HG03108 (cell line): Measurements from ENCODE around the gene MAPRE3.
A peak's percentile ranks its signal among the peaks of the same experiment; 100 is the strongest.
"Not testable (repeated sequence)": the region's sequence is repeated elsewhere in the genome, so short reads cannot be mapped to it uniquely, and the experiment has no call there.

Experiments used
- ATAC-seq: cut with Tn5 transposase; IDR thresholded peaks from one replicate; pipeline ENCODE4 v1.9.1; 2021; ENCODE audit warnings: moderate library complexity; ENCODE audit not compliant: unreplicated experiment

Gene MAPRE3

DNA sequence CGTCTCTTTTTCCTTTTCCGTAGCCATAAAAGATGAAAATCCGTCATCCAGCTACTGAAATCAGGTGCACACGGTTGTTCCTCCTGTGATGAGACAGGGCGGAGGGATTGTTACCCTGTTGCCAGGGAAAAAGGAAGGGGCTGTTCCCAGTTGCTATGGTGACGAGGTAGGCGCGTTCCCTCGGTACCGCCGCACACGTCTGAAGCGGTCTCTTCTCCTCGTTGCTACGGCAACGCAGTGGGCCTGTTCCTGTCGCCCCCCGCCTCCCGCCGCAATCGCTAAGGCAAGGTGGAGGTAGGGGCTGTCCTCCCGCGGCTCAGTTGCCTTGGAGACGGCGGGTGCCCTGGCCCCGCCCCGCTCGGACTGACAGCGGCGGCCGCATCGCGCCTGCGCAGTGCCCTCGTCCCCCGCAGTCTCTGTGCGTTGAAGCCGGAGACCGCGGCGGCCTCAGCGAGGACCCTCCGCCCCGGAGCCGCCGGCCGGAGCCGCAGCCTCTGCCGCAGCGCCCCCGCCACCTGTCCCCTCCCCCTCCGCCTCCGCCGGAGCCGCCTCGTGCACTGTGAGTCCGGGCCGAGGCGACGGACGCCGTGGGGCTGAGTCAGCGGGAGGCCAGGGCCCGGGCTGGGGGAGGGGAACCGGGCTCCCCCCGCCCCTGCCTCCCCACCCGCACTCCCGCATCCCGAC lies at the start of gene MAPRE3:
MAPRE3 (plus strand) TSS at position 394 of the 684 bp plus-strand sequence. CDS start 51,582 bp downstream, outside the sequence.
- ATAC-seq = peak; percentile 75

- ATAC-seq = no peak
These were observed 49.1 kb upstream of the MAPRE3 start for GRCh38 chr2:26921323-26921722.

- ATAC-seq = peak; percentile 61
These were observed 47.8 kb upstream of the MAPRE3 start for GRCh38 chr2:26922405-26923188.

GRCh38 chr2:26923189-26923466 lies 47.3 kb upstream of the MAPRE3 start:
- not testable (repeated sequence) for ATAC-seq

DNA sequence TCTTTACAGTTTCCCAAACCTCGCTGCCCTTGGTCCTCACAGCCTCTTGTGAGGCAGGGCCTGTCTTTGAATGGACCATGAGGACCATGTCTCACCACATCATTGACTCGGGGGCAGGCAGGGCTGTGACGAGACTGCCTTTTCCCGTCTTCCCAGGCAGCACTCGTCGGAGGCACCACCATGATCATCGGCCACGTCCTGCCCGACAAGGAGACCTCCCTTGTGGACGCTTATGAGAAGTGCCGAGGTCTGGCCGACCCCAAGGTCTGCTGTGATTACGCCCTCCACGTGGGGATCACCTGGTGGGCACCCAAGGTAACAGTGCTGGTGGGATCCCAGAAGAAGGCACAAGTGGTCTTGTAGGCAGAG lies 45.7 kb upstream of the MAPRE3 start:
- no peak for ATAC-seq

- ATAC-seq = no peak
These were observed 45.2 kb upstream of the MAPRE3 start for GRCh38 chr2:26925100-26925791.

DNA sequence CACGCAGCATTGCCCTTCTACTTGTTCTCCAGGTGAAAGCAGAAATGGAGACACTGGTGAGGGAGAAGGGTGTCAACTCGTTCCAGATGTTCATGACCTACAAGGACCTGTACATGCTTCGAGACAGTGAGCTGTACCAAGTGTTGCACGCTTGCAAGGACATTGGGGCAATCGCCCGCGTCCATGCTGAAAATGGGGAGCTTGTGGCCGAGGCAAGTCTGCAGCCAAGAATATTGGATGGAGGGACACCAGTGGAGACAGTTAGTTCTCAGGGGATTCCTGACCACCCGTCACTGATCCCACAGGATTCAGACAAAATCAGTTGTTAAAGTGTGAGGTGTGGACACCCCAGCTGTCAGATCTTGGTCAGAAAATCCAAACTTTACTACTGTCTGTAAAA lies 43.2 kb upstream of the MAPRE3 start:
- no peak for ATAC-seq

DNA sequence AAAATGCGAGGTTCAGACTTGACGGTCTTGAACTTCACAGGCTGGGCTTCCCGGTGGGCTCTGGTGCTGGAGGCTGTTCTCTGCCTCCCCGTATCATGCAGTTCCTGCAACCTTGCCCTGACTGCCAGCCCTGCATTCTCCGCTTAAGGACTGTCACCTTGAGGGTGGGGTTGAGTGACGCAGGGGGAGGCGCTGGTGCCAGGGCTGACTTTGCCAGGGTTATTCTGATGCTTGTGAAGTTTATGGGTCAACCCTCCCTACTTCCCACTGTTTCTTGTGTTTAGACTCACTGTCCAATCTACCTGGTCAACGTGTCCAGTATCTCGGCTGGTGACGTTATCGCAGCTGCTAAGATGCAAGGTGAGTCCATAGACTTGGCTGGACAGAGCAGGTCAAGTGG lies 37.5 kb upstream of the MAPRE3 start:
- no peak for ATAC-seq

DNA sequence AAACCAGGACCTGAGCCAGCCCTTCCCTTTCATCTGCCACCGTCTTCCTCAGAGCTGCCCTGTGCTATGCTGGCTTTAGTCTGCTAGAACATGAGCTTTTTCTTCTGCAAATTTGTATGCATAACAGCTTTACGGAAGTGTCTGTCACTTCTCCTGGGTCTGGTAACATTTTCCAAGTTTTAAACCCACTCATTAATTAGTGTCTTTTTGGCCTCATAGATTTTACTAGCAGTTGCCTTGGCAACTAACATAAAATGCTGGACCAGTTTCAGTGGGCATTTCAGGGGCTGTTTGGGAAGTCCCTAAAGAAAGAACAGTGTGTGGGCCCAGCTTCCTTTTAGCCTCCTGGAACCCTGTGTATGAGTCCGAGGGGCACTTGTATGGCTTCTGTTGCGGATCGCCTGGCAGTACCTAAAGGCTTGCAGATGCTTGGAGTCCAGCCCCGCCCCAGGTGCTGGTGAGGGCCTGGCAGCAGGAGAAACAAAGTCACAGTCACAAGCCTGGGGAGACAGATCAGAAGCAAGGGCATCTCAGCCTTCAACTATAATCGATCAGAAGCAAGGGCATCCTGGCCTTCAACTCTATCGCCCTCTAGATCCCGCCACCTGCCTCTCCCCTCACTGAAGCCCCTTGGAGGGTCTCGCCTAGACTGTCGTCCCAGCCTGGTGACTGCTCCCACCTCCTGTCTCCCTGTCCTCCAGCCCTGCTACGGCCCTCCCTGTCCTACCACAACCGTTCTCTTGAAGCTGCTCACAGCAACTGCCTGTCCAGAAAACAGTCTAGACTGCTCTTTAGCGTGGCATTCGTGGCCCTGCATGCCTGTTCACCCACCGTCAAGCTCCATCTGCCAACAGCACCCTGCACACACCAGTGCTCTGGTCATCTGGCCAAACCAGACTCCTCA lies 36.8 kb upstream of the MAPRE3 start:
- no peak for ATAC-seq

DNA sequence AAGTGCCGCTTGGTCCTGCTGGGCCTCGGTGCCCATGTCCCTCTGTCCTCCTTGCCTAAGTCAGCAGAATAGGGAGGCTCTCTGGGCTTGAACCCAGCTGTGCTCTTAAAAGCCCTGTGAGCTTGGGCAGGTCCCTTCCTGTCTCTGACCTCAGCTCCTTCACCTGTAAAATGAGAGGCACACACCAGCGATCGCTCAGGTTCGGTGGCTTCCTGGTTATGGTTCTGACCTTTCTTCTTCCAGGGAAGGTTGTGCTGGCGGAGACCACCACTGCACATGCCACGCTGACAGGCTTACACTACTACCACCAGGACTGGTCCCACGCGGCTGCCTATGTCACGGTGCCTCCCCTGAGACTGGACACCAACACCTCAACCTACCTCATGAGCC lies 36.1 kb upstream of the MAPRE3 start:
- ATAC-seq = no peak

DNA sequence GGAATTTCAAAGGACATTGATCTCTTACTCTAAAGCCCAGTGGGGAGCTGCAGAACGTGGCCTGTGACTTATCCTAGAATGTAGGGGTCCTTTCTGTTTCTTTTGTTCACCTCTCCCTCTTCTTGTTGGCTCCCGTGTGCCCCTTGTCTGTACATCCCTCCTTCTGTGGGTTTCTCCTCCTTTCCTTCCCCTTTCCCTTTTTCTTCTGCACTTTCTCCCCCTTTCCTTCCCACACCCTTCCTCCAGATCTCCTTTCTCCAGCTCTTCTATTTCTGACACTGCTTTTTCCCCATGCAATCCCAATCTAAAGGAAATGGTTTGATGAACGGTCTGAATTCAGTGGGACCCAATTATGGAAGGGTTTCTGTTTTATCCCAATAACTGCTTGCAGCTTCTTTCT lies 35.5 kb upstream of the MAPRE3 start:
- no peak for ATAC-seq

DNA sequence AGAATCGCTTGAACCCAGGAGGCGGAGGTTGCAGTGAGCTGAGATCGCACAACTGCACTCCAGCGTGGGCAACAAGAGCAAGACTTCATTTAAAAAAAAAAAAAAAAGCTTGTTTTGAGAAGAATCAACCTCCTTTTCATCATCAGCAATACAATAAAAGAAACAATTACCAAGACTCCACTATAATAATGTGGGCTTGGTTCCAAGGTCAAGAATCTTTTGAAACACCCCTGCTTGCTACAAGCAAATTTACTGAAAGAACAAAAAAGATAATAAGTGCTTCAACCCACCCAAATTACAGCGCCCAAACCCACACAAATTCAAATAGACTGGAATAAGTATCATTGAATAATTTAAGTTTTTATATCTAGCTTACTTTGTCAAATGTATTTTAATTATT lies 33.6 kb upstream of the MAPRE3 start:
- no peak for ATAC-seq

DNA sequence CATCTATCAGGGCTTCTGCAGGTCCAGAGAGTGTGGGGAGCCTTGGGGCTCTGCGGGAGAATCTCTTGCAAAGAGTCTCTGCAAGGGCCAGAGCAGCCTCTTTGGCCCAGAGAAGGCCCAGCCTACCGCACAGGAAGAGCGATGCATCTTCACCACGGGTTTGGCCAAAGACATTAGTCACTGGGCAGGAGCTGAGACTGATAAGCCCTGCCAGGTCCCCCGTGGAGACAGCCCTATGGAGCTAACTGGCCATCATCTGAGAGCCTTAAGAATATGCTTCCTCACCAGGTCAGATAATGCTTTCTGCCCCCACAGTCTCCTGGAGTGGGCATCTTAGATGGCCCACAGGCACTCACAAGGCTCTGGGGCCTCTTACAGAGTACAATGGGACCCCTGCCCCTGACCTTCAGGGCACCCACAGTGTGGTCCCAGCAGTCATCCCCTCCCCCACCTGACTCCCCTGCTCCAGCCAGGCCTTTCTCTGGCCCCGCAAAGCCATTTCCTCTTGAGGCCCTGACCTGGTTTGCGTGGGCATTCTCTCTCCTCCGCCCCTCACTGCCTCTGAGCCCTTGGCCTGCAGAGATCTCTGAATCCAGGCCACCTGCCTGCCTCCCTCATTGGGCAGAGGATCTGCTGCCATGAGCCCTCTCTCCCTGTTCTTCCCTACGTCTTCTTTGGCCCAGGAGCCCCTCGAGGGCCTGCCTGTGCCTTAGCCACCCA lies 31.9 kb upstream of the MAPRE3 start:
- ATAC-seq = no peak

DNA sequence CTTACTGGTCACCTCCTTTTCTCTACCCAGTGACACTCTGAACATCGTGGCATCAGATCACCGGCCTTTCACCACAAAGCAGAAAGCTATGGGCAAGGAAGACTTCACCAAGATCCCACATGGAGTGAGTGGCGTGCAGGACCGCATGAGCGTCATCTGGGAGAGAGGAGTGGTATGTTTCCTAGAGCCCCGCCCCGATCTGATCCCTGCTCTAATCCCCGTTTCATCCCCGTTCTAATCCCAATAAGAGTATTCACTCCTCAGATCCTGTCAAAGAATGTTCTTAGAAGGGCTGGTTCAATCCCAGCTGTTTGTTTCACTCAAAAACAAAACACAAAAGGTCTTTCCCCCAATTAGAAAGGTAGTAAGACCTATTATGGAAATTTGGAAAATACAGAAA lies 30.4 kb upstream of the MAPRE3 start:
- no peak for ATAC-seq

- no peak for ATAC-seq
These were observed 29.0 kb upstream of the MAPRE3 start for GRCh38 chr2:26941486-26941885.

DNA sequence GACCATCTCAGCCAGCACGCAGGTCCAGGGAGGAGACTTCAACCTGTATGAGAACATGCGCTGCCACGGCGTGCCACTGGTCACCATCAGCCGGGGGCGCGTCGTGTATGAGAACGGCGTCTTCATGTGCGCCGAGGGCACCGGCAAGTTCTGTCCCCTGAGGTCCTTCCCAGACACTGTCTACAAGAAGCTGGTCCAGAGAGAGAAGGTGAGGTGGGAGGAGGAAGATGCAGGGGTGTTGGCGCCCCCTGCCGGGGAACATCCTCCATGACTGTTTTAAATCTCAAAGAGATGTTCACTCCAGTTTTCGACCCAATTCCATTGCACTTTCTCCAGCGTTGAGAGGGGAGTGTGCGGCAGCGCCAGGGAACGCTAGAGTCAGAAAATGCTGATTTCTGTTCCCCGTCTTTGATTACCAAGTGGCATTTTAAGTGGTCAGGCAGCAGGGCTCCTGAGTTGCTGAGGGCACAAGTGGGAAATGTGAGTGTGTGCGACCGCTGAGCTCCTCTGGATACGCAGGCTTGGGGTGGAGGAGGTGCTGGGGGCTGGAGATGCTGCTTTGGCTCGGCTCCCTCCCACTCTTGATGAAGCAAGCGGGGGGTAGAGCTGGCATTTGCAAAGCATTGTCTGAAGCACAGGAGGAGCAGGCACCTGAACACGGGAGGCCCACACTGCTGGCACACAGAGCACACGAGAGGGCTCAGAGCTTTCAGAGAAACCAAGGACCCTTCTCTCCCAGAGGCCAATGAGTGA lies 27.7 kb upstream of the MAPRE3 start:
- no peak for ATAC-seq

GRCh38 chr2:26945991-26946750 lies 24.3 kb upstream of the MAPRE3 start:
- ATAC-seq = no peak

DNA sequence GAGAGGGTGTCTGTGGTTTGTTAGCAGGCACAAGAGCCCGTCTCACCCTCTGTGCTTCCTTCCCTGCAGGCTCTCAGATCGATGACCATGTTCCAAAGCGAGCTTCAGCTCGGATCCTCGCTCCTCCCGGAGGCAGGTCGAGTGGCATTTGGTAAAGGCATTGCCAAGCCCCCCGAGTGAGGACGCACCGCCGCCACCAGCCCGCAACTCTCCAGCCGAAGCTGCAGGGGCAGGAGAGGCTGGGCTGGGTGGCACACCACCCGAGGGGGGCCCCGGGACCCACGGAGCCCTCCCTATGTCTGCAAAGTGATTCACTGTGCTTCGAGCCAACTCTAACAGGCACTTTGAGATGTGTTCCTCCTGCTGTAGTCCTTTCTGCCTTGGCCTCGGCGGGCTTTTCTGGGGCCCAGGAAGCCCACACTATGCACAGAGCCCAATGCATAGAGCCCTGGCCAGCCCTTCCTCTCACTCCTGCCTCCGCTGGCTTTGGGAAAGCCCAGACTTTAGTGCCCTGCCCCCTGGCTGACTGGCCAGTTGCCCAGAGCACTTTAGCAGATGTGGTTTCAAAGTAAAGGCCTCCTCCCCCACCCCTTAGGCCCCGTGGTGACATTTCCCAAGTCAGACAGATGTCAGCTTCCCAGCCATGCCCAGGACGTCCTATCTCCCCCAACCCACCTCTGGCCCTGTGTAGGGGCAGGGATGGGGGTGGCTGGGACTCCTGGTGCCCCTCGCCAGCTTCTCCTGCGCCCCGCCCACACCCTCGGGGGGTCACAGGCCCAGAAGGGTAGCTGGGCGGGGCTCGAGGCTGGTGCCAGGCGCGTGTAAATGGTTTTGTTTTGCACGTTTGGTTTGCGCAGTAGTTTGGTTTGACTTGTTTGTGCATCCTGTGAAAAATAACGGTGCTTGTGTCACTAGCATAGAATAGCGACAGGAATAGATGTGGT lies 23.3 kb upstream of the MAPRE3 start:
- no peak for ATAC-seq
